LNCaP clone FGC (cell line): ENCODE results near the gene ROCK2.
"Not testable (repeated sequence)": the region's sequence is repeated elsewhere in the genome, so short reads cannot be mapped to it uniquely, and the experiment has no call there.

Experiments
- DNase-seq: peaks from one replicate; pipeline ENCODE4 v3.0.0-alpha.2; 2011; ENCODE audit warnings: low read depth
- H3K4me3 ChIP-seq: 2 replicates; pipeline ENCODE4 v1.5.1; 2011; ENCODE audit warnings: mild to moderate bottlenecking, low read depth, low read length, control low read depth
- CTCF ChIP-seq: IDR thresholded peaks from 2 replicates; pipeline ENCODE4 v1.5.1; 2012; ENCODE audit warnings: mild to moderate bottlenecking; ENCODE audit not compliant: control insufficient read depth, insufficient read depth; ENCODE audit errors: extremely low read depth

ROCK2 gene

DNA sequence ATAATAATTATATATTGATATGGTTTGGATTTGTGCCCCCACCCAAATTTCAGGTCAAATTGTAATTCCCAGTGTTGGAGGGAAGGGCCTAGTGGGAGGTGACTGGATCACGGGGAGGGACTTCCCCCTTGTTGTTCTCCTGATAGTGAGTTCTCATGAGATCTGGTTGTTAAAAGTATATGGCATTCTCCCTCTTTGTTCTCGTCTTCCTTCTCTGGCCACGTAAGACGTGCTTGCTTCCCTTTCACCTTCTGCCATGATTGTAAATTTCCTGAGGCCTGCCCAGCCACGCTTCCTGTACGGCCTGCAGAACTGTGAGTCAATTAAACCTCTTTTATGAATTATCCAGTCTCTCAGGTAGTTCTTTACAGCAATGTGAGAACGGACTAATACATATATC, 88.3 kb downstream of the ROCK2 start:
- DNase-seq = no peak
- TF ChIP-seq CTCF = no peak
- H3K4me3 ChIP-seq = no peak overlapping the region

- TF ChIP-seq CTCF = no peak
- peak; percentile 14 for DNase-seq
- no peak overlapping the region for H3K4me3 ChIP-seq
Observed at GRCh38 chr2:11254100-11254536, 90.3 kb downstream of the ROCK2 start.

DNA sequence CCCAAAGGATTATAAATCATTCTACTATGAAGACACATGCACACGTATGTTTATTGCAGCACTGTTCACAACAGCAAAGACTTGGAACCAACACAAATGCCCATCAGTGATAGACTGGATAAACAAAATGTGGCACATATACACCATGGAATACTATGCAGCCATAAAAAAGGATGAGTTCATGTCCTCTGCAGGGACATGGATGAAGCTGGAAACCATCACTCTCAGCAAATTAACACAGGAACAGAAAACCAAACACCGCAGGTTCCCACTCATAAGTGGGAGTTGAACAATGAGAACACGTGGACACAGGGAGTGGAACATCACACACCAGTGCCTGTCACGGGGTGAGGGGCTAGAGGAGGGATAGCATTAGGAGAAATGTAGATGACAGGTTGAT, 92.0 kb downstream of the ROCK2 start:
- H3K4me3 ChIP-seq, DNase-seq: not testable (repeated sequence)

- H3K4me3 ChIP-seq = no peak overlapping the region
- no peak for DNase-seq
- TF ChIP-seq CTCF = no peak
Observed at GRCh38 chr2:11250400-11251196, 93.8 kb downstream of the ROCK2 start.

DNA sequence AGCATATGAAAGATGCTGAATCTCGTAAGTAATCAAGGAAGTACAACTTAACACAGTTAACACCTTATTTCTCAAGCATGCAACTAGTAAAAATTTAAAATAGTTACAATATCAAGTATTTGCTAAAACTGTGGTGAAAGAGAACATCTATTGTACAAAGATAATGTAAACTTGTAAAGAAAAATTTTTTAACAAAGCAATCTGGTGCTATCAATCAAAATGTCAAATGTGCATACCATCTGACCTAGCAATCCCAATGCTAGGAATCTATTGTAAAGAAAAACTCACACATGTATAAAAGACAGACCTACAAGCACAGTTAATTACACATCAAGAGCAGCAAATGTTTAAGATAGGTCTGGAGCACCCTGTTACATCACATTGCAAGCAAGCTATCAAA, 99.1 kb downstream of the ROCK2 start:
- no peak overlapping the region for H3K4me3 ChIP-seq
- DNase-seq = no peak
- TF ChIP-seq CTCF = no peak

DNA sequence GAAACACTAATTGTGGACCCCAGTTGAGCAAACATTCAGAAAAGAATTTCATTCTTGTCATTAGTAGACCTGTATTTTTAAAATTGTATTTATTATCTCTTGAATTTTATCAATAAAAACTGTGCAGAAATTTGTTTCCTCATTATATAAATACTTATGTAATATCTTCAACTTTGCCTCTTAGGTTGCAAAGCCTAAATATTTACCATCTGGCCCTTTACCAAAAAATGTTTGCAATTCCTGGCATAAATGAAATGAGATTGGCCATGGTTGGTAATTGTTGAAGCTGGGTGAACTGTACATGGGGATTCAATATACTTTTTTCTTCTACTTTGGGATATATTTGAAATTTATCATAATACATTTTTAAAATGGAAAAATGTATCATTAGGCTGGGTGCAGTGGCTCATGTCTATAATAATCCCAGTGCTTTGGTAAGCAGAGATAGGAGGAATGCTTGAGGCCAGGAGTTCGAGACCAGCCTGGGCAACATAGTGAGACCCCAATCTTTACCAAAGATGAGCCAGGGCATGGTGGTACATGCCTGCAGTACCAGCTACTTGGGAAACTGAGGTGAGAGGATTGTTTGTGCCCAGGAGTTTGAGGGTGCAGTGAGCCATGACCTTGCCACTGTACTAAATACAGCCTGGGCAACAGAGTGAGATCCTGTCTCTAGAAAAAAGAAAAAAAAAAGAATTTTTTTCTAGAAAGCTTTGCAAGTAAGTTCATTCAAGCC, 100.2 kb downstream of the ROCK2 start:
- TF ChIP-seq CTCF = no peak
- H3K4me3 ChIP-seq = no peak overlapping the region
- DNase-seq = no peak

GRCh38 chr2:11243512-11243911, 100.9 kb downstream of the ROCK2 start:
- DNase-seq = no peak
- no peak overlapping the region for H3K4me3 ChIP-seq
- TF ChIP-seq CTCF = no peak
